ENCODE results near the gene PMEPA1.
A peak's percentile ranks its signal among the peaks of the same experiment; 100 is the strongest.

Gene PMEPA1

DNA sequence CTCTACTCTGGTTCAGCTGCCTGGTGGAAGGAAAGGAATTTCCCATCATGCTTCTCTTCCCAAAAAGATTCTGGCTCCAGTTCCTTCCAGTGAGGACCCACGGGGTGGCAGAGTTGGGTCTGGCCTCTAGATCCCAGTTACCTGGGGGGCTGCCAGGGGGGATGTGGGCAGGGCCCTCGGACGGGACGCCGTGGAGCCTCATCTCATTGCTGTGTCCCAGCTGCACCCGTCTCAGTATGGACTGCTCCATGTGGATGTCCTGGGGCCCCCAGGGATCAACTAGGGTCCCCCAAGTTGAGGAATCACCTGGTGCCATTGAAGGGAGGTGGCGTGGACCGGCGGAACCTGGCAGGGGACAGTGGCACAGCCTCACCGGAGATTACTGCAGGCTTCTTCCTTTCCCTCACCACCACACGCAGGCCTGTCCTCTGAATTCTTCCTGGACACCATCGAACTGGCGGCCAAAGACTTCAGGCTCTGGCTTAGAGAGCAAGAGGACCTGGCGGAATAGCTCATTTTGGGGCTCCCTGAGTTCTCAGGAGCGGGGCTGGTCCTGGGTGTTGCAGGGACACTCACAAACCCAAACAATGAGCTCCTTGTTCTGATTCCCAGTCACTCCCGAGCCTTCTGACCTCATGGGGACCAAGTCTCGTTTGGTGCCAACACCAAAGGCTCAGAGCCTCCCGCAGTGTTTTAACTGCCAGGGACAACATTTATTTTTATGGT lies 98.1 kb downstream of the PMEPA1 start:
- TF ChIP-seq Cebpa-rat (IDR thresholded peaks at IDR 0.05): no peak
- Histone ChIP-seq H3K9me3 (no peaks in the 10 kb centered on the region), H3K27ac (no peak overlapping the region), H3K4me2 (no peak overlapping the region), H3K4me3 (no peak overlapping the region), H3K9ac (no peak overlapping the region), H3K4me1 (peaks cover 47% of the 10 kb centered on the region), H3K36me3 (no peaks in the 10 kb centered on the region), H4K20me1 (no peaks in the 10 kb centered on the region), H3K27me3 (peaks cover 9% of the 10 kb centered on the region)

DNA sequence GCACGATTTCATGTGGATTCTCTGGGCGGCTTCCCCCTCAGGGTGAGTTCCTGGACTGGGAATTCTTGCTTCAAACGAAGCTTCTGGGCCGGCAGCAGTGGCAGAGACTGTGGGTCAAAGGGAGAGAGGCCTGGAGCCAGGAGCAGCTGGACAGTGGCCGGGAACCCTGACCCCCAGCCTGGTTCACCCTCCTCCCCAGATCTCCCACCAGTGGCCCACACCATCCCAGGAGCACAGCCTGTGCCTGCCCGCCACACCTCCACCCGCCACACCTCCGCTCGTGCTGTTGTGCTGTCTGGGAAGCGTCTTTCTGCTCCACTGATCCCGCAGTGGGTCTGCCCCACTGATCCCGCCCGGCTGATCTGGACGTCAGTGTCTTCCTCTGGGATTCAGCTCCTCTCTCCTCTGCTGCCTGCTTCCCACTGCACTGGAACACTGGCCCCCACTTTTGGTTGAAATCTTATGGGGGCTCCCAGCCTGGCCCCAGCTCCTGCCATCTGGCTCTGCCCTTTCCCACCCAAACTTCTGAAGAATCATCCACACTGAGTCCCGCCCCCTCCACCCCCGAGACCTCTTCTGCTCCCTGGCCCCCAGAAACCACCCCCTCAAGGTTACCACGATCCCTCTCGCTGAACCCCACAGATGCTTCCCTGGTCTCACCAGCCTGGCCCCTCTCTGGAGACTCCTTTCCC lies 99.4 kb downstream of the PMEPA1 start:
- Histone ChIP-seq H3K27me3 (peaks cover 5% of the 10 kb centered on the region; the same call in 1 of the 2 replicates), H3K36me3 (no peaks in the 10 kb centered on the region), H3K27ac (no peak overlapping the region), H4K20me1 (no peaks in the 10 kb centered on the region), H3K4me2 (peak overlapping the region; percentile 30), H3K4me3 (no peak overlapping the region), H3K9ac (no peak overlapping the region), H3K9me3 (no peaks in the 10 kb centered on the region), H3K4me1 (peaks cover 33% of the 10 kb centered on the region)
- no peak for TF ChIP-seq Cebpa-rat (IDR thresholded peaks at IDR 0.05)

DNA sequence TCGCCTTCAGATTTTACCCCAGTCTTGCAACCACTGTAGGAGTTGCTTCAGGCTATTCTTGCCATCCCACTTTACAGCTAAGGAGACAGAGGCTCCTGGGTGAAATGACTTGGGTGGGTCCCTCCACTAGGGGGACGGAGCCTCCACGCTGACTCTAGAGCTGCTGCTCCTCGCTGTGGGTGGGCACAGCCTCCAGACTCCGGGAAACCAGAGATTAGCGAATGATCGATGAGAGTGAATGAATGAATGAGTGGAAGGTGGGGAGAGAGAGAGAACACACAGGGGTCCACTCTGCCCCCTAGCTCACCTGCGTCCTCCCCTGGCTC lies 100.0 kb downstream of the PMEPA1 start:
- peaks cover 2% of the 10 kb centered on the region; the same call in 1 of the 2 replicates for H3K27me3 ChIP-seq
- TF ChIP-seq Cebpa-rat (IDR thresholded peaks at IDR 0.05): no peak

DNA sequence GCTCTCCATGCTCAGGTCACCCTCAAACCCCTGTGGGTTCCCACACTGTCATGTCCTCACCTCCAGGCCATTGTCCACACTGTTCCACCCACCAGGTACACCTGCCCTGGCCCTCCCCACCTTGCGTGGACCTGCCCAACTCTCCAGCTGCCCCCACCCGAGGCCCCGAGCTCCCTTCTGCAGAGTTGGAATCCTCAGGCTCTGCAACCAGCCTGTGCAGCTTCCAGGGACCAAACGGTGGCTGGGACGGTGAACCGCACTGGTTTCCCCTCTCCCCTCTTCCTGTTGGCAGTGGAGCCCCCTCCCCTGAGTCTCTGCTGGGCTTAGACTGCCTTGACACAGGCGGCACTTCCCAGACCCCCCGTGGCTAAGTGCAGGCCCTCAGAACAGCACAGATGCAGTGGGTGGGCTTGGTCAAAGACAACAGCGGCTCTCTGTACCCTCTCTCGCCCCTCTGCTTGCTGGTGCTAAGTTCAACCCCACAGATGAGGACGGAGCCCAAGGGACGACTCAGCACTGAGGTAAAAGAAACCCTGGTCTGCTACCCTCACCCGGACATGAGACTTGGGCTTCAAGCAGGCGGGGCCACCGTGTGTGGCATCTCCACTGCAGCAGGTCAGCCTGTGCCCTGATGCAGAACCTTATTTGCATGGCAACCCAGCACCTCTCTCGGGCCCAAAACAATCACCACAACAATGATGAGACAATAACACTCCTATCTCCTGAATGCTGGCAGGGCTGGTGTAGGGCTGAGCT lies 100.6 kb downstream of the PMEPA1 start:
- Histone ChIP-seq H3K9ac (no peak overlapping the region), H3K9me3 (no peaks in the 10 kb centered on the region), H3K4me1 (peaks cover 31% of the 10 kb centered on the region), H3K27me3 (no peaks in the 10 kb centered on the region), H4K20me1 (no peaks in the 10 kb centered on the region), H3K4me2 (peak overlapping the region; percentile 34), H3K27ac (no peak overlapping the region), H3K4me3 (no peak overlapping the region), H3K36me3 (no peaks in the 10 kb centered on the region)
- no peak for TF ChIP-seq Cebpa-rat (IDR thresholded peaks at IDR 0.05)

More for the DNA sequence above, 100.0 kb downstream of the PMEPA1 start:
- Histone ChIP-seq H3K36me3 (no peaks in the 10 kb centered on the region), H3K9ac (no peak overlapping the region), H3K4me3 (no peak overlapping the region), H3K4me2 (peak overlapping the region; percentile 34), H3K4me1 (peaks cover 31% of the 10 kb centered on the region), H3K27ac (no peak overlapping the region), H4K20me1 (no peaks in the 10 kb centered on the region), H3K9me3 (no peaks in the 10 kb centered on the region)

DNA sequence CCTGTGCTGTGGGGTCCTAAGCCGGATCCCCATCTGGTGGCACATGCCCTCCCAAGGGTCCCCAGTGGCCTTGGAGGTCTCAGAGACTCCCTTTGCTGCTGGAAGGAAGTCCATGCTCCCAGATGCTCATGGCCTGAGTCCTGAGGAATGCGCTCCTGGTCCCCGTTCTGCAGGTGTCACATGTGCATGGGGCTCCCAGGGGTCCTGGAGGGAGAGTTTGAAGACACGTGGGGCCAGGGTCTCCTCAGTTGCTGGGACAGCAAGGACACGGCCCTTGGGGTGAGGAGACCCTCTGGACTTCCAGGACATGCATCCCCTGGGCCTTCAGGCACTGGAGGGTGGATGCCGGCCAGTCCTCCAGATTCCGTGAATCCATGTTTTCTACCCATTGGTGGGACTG lies 101.3 kb downstream of the PMEPA1 start:
- Histone ChIP-seq H3K27me3 (no peaks in the 10 kb centered on the region), H3K9me3 (no peaks in the 10 kb centered on the region), H3K4me2 (no peak overlapping the region)

DNA sequence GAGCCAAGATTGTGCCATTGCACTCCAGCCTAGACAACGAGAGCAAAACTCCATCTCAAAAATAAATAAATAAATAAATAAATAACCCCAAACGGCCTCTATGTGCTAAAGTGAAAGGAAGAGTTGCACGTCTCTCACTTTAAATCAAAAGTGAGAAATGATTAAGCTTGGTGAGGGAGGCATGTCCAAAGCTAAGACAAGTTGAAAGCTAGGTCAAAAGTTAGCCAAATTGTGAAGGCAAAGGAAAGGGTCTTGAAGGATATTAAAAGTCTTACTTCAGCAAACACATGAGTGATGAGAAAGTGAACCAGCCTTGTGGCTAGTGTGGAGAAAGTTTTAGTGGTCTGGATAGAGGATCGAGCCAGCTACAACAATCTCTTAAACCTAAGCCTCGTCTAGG lies 103.9 kb downstream of the PMEPA1 start:
- no peak overlapping the region for H3K9ac ChIP-seq
- H3K4me3 ChIP-seq: no peak overlapping the region
- H3K27me3 ChIP-seq: no peaks in the 10 kb centered on the region
- H3K36me3 ChIP-seq: no peaks in the 10 kb centered on the region
- no peak overlapping the region for H3K4me2 ChIP-seq
- TF ChIP-seq Cebpa-rat (IDR thresholded peaks at IDR 0.05): no peak
- H4K20me1 ChIP-seq: no peaks in the 10 kb centered on the region
- H3K27ac ChIP-seq: no peak overlapping the region
- no peaks in the 10 kb centered on the region for H3K9me3 ChIP-seq
- H3K4me1 ChIP-seq: peaks cover 20% of the 10 kb centered on the region

More for the DNA sequence above, 101.3 kb downstream of the PMEPA1 start:
- no peak for TF ChIP-seq Cebpa-rat (IDR thresholded peaks at IDR 0.05)
- Histone ChIP-seq H4K20me1 (no peaks in the 10 kb centered on the region), H3K27ac (no peak overlapping the region), H3K4me1 (peaks cover 27% of the 10 kb centered on the region), H3K4me3 (no peak overlapping the region), H3K9ac (no peak overlapping the region), H3K36me3 (no peaks in the 10 kb centered on the region)

DNA sequence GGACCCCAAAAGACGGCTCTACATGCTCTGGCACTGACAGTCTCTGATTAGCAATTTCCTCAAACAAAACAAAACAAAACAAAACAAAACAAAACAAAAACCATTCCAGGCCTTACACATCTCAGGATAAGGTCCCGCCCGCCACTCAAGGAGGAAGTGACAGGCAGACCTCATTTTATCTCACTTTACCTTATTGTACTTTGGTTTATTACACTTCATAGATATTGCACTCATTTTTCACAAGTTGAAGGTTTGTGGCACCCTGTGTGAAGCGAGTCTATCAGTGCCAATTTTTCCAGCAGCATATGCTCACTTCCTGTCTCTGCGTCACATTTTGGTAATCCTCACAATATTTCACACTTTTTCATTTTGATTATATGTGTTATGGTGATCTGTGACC lies 104.8 kb downstream of the PMEPA1 start:
- no peak for TF ChIP-seq Cebpa-rat (IDR thresholded peaks at IDR 0.05)
- H3K9me3 ChIP-seq: no peaks in the 10 kb centered on the region
- no peak overlapping the region for H3K27ac ChIP-seq
- no peak overlapping the region for H3K9ac ChIP-seq
- H3K4me2 ChIP-seq: no peak overlapping the region
- H3K4me1 ChIP-seq: peaks cover 13% of the 10 kb centered on the region
- no peak overlapping the region for H3K4me3 ChIP-seq
- H4K20me1 ChIP-seq: no peaks in the 10 kb centered on the region
- H3K27me3 ChIP-seq: no peaks in the 10 kb centered on the region
- H3K36me3 ChIP-seq: no peaks in the 10 kb centered on the region

DNA sequence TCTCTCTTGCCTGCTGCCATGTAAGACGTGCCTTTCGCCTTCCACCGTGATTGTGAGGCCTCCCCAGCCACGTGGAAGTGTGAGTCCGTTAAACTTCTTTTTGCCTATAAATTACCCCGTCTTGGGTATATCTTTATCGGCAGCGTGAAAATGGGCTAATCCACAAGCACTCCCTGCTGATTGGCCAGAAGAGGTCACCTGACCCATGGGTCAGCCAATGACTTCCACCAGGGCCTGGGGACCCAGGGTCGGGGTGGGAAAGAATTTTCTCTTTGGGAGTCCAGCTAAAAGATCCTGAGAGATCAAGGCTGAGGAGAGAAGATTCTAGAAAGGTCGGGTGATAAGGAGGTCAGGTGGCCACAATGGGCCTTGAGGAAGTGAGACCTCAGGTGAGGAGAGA lies 106.7 kb downstream of the PMEPA1 start:
- H3K4me3 ChIP-seq: no peak overlapping the region
- no peaks in the 10 kb centered on the region for H3K4me1 ChIP-seq
- TF ChIP-seq Cebpa-rat (IDR thresholded peaks at IDR 0.05): no peak
- no peaks in the 10 kb centered on the region for H4K20me1 ChIP-seq
- no peaks in the 10 kb centered on the region for H3K9me3 ChIP-seq
- no peak overlapping the region for H3K9ac ChIP-seq
- no peaks in the 10 kb centered on the region for H3K36me3 ChIP-seq
- no peak overlapping the region for H3K27ac ChIP-seq
- H3K27me3 ChIP-seq: no peaks in the 10 kb centered on the region
- H3K4me2 ChIP-seq: no peak overlapping the region

DNA sequence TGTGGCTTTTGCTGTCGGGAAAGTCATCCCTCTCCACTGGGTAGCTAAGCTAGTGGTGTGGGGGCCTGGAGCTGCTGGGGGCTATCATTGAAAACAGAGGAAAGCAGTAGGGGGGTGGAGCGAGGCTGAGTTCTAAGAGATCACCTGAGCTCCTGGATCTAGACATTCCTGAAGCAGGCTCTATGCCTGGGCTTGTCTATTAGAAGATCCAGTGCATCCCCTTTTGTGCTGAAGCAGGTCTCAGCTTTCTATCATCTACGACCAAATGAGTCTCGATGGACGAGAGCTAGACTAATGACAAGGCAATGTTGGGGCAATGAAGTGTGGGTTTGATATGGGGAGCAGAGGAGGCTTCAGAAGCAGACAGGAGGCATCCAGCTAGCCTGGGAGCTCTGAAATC lies 108.1 kb downstream of the PMEPA1 start:
- Histone ChIP-seq H4K20me1 (no peaks in the 10 kb centered on the region), H3K4me3 (no peak overlapping the region), H3K9me3 (no peaks in the 10 kb centered on the region), H3K36me3 (no peaks in the 10 kb centered on the region), H3K9ac (no peak overlapping the region), H3K27me3 (no peaks in the 10 kb centered on the region), H3K4me1 (peaks cover 5% of the 10 kb centered on the region; the same call in 1 of the 2 replicates), H3K27ac (no peak overlapping the region), H3K4me2 (no peak overlapping the region)
- no peak for TF ChIP-seq Cebpa-rat (IDR thresholded peaks at IDR 0.05)

DNA sequence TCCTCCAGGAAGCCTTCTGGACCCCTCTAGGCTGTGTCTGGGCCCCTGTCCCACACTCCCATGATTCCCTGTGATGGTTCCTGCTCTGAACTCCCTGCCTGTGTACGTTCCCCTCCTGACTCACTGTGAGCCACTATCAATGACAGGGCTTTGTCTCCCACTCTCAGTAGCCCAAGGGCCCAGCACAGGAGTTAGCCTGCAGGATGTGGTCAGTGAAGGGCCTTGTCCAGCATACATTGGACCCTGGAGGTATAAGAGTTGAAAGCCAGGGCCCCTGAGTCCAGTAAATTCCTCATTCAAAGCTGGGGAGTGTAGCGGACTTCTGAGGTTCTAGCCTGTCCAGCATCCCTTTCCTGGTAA lies 108.6 kb downstream of the PMEPA1 start:
- no peaks in the 10 kb centered on the region for H3K27me3 ChIP-seq
- no peak for TF ChIP-seq Cebpa-rat (IDR thresholded peaks at IDR 0.05)

More for the DNA sequence above, 108.6 kb downstream of the PMEPA1 start:
- Histone ChIP-seq H4K20me1 (no peaks in the 10 kb centered on the region), H3K4me2 (no peak overlapping the region), H3K9me3 (no peaks in the 10 kb centered on the region), H3K36me3 (no peaks in the 10 kb centered on the region), H3K4me3 (no peak overlapping the region), H3K9ac (no peak overlapping the region), H3K27ac (no peak overlapping the region), H3K4me1 (peaks cover 5% of the 10 kb centered on the region; the same call in 1 of the 2 replicates)

All from BLaER1 (cell line).